GM12878 (cell line): ENCODE measurements around the gene SF3B5. TPM values are rescaled to one million over a fixed set of nuclear protein-coding genes. Genes with fewer than 3 reads are reported as not detected.

Source experiments
- ATAC-seq: fragments of 200-7000 bp; cut with Tn5 transposase; 3 replicates; pipeline ENCODE4 v1.9.1; 2020; ENCODE audit warnings: mild to moderate bottlenecking, moderate library complexity
- BruUV-seq: library from RNA; stranded (reverse); fragments of 400-500 nt; replicated peaks from 2 replicates; lab custom pipeline; 2021; lab: Mats Ljungman, UMichigan
- CTCF ChIA-PET: fragments of 300-600 bp; sonication (Branson Sonifier 250); formaldehyde crosslinking; extraction: SDS; loops from one replicate; lab custom pipeline; 2021; ENCODE audit warnings: inconsistent platforms; lab: Yijun Ruan, JAX
- POLR2A ChIA-PET: fragments of 350-600 bp; formaldehyde crosslinking; extraction: SDS; loops from one replicate; lab custom pipeline; 2021; ENCODE audit warnings: inconsistent platforms; lab: Charles Lee
- RAD21 ChIA-PET: fragments of 300-600 bp; sonication (Branson Sonifier 250); formaldehyde crosslinking; loops from one replicate; lab custom pipeline; 2023; ENCODE audit warnings: antibody characterized with exemption; ENCODE audit not compliant: unreplicated experiment; lab: Charles Lee
- SMC1A ChIA-PET: fragments of 300-600 bp; sonication (Branson Sonifier 250); formaldehyde crosslinking; loops from one replicate; lab custom pipeline; 2023; ENCODE audit not compliant: unreplicated experiment, uncharacterized antibody; lab: Charles Lee
- DNase-seq: peaks from one replicate; pipeline ENCODE4 v3.0.0-alpha.2; 2011; ENCODE audit warnings: low read depth, low spot score
- FAIRE-seq: peaks from 3 replicates; lab custom pipeline; 2011; peaks lifted over from hg19 to GRCh38; lab: Jason Lieb, UNC
- H2AFZ ChIP-seq: 2 replicates; pipeline ENCODE4 v1.6.0; 2011; ENCODE audit warnings: low read depth, low read length, control low read depth; ENCODE audit not compliant: control insufficient read depth
- H3K27ac ChIP-seq: 2 replicates; pipeline ENCODE4 v1.5.1; 2011; ENCODE audit warnings: control low read depth; ENCODE audit not compliant: control insufficient read depth, insufficient read depth
- H3K27me3 ChIP-seq, 2 experiments: replicated peaks in 1 of 2; 2 replicates each; pipeline versions ENCODE4 v1.6.0 to v1.6.1; 2011; ENCODE audit warnings: low read length in 1 of 2; ENCODE audit not compliant: control insufficient read depth in 2 of 2, insufficient read depth in 2 of 2
- H3K36me3 ChIP-seq, 2 experiments: 2 replicates each; pipeline ENCODE4 v1.5.1; 2011; ENCODE audit warnings: low read length in 1 of 2; ENCODE audit not compliant: control insufficient read depth in 2 of 2, insufficient read depth in 2 of 2
- H3K4me1 ChIP-seq: 2 replicates; pipeline ENCODE4 v1.6.1; 2011; ENCODE audit warnings: mild to moderate bottlenecking, low read length, moderate library complexity, mixed read lengths; ENCODE audit not compliant: control insufficient read depth, insufficient read depth
- H3K4me2 ChIP-seq: 2 replicates; pipeline ENCODE4 v1.6.0; 2011; ENCODE audit warnings: control low read depth; ENCODE audit not compliant: control insufficient read depth, insufficient read depth
- H3K4me3 ChIP-seq: fragments of 200-600 bp; sonication (generic); 2 replicates; pipeline ENCODE4 v1.5.1; 2016
- H3K79me2 ChIP-seq: 2 replicates; pipeline ENCODE4 v1.6.0; 2011; ENCODE audit warnings: low read length; ENCODE audit not compliant: control insufficient read depth, insufficient read depth
- H3K9ac ChIP-seq: 2 replicates; pipeline ENCODE4 v1.8.0; 2011; ENCODE audit warnings: low read length, control low read depth, mixed read lengths; ENCODE audit not compliant: control insufficient read depth, insufficient read depth
- H3K9me3 ChIP-seq: replicated peaks from 3 replicates; pipeline ENCODE4 v1.5.1; 2011; ENCODE audit warnings: mild to moderate bottlenecking, low read length; ENCODE audit not compliant: control insufficient read depth, insufficient read depth
- H4K20me1 ChIP-seq: 2 replicates; pipeline ENCODE4 v1.6.0; 2011; ENCODE audit not compliant: control insufficient read depth, insufficient read depth
- ATF2 ChIP-seq: IDR thresholded peaks from 2 replicates; pipeline ENCODE4 v1.6.1; 2012; ENCODE audit warnings: low read length, inconsistent platforms
- GABPA ChIP-seq: IDR thresholded peaks from 2 replicates; pipeline ENCODE4 v1.6.1; 2014; ENCODE audit warnings: antibody characterized with exemption, low read depth, mild to moderate bottlenecking, inconsistent platforms
- HDAC6 ChIP-seq: fragments of 200-600 bp; sonication (generic); IDR thresholded peaks from one replicate; pipeline ENCODE4 v1.8.0; 2017; ENCODE audit warnings: antibody characterized with exemption; ENCODE audit not compliant: unreplicated experiment
- MXI1 ChIP-seq: fragments of 150-350 bp; IDR thresholded peaks from 2 replicates; pipeline ENCODE4 v1.6.1; 2011; ENCODE audit warnings: low read depth, mild to moderate bottlenecking, inconsistent platforms, low read length, improper control_type of control experiment
- NFYA ChIP-seq: IDR thresholded peaks from 2 replicates; pipeline ENCODE4 v1.6.1; 2011; ENCODE audit warnings: low read depth, mild to moderate bottlenecking, low read length, improper control_type of control experiment, borderline replicate concordance
- PBX3 ChIP-seq: IDR thresholded peaks from 2 replicates; pipeline ENCODE4 v1.6.1; 2011; ENCODE audit warnings: mild to moderate bottlenecking, low read depth, low read length, moderate library complexity; ENCODE audit not compliant: insufficient replicate concordance
- RBBP5 ChIP-seq: fragments of 200-600 bp; sonication (generic); conservative IDR thresholded peaks from 2 replicates; pipeline ENCODE4 v1.6.1; 2016
- RCOR1 ChIP-seq: conservative IDR thresholded peaks from 2 replicates; pipeline ENCODE4 v1.6.1; 2012; ENCODE audit warnings: low read depth, low read length, improper control_type of control experiment
- SP1 ChIP-seq: IDR thresholded peaks from one replicate; pipeline ENCODE4 v1.6.1; 2011; ENCODE audit warnings: low read depth, low read length
- SREBF2 ChIP-seq: IDR thresholded peaks from 2 replicates; pipeline ENCODE4 v1.6.1; 2012; ENCODE audit warnings: mild to moderate bottlenecking, low read length
- STAT1 ChIP-seq: fragments of 450-650 bp; conservative IDR thresholded peaks from 2 replicates; pipeline ENCODE4 v1.6.1; 2014; ENCODE audit warnings: antibody characterized with exemption, mild to moderate bottlenecking
- TBL1XR1 ChIP-seq: IDR thresholded peaks from 2 replicates; pipeline ENCODE4 v1.6.1; 2012; ENCODE audit warnings: low read depth, low read length, improper control_type of control experiment
- TCF3 ChIP-seq: IDR thresholded peaks from 2 replicates; pipeline ENCODE4 v1.6.1; 2012; ENCODE audit warnings: low read depth, mild to moderate bottlenecking, low read length, borderline replicate concordance; ENCODE audit not compliant: insufficient read depth
- ZBTB4 ChIP-seq: fragments of 450-650 bp; formaldehyde crosslinking; IDR thresholded peaks from 2 replicates; pipeline ENCODE4 v1.4.0; 2022; ENCODE audit warnings: mild to moderate bottlenecking, moderate library complexity
- WGBS: methylation state at CpG from one replicate; pipeline ENCODE4 v1.1.6; 2016; ENCODE audit warnings: low lambda C conversion rate; ENCODE audit not compliant: insufficient replicate concordance, insufficient coverage; ENCODE audit errors: missing lambda C conversion rate; 5-methylcytosine and 5-hydroxymethylcytosine counted together
- in situ Hi-C: fragments of 300-500 bp; cut with MboI; formaldehyde crosslinking; loops from 9 replicates; pipeline ENCODE4 v1.14.3; 2018; ENCODE audit warnings: mixed read lengths
- intact Hi-C: fragments of 100-400 bp; cut with micrococcal nuclease; formaldehyde crosslinking; loops from one replicate; pipeline ENCODE4 v1.14.2; 2022; ENCODE audit not compliant: unreplicated experiment
- polyA plus RNA-seq, 11 experiments: library from polyadenylated mRNA; depleted of rRNA in 4 of 11; unstranded in 6 of 11; stranded (reverse) in 5 of 11; fragments of >200 nt; fragmentation: Nextera tagmentation in 4 of 11; fragmentation: Illumina TruSeq in 1 of 11; extraction: Ambion mirVana in 4 of 11; extraction: Trizol in 1 of 11; gene quantifications; 1 replicate in 1 of 11; 2 replicates in 10 of 11; pipeline versions ENCODE4 v1.2.1 to v1.2.3, GENCODE V29; 2011 to 2016; ENCODE audit warnings: inconsistent platforms in 2 of 11, missing spikeins in 2 of 11, low read depth in 1 of 11
- total RNA-seq, 4 experiments: library from RNA; depleted of rRNA in 3 of 4; stranded (reverse); fragments of >200 nt in 3 of 4; fragmentation: Illumina TruSeq in 1 of 4; extraction: Trizol in 1 of 4; gene quantifications; 2 replicates each; pipeline versions ENCODE4 v1.2.1 to v1.2.3, GENCODE V29; 2013 to 2021
- TF ChIP-seq, protein P1 (sequence below): IDR thresholded peaks from 2 replicates; pipeline ENCODE4 v1.6.1; 2011; ENCODE audit warnings: low read depth, mild to moderate bottlenecking, low read length, moderate library complexity, borderline replicate concordance; ENCODE audit errors: extremely low read depth
- TF ChIP-seq, protein P2 (sequence below): IDR thresholded peaks from 2 replicates; pipeline ENCODE4 v1.6.1; 2011; ENCODE audit warnings: low read depth, low read length, improper control_type of control experiment, borderline replicate concordance

SF3B5 gene
- total and polyA plus RNA-seq, 10 of the 15 experiments (the other 5 are each of a cell fraction or from before 2014, with no cell fraction given), result 220 to 864 (median 341) TPM

- Histone ChIP-seq H3K36me3 (no peaks in the 10 kb centered on the region), H3K27me3 (no peaks in the 10 kb centered on the region), H4K20me1 (no peaks in the 10 kb centered on the region), H3K4me3 (peak overlapping the region; percentile 92), H3K4me1 (peaks cover 15% of the 10 kb centered on the region), H3K9me3 (no peaks in the 10 kb centered on the region), H3K9ac (peak overlapping the region; percentile 90), H2AFZ (no peak overlapping the region; the same call in 1 of the 2 replicates), H3K4me2 (peak overlapping the region; percentile 98), H3K79me2 (peaks cover 30% of the 10 kb centered on the region), H3K27ac (peak overlapping the region; percentile 81)
- FAIRE-seq (no peak), ATAC-seq (peak; percentile 22), DNase-seq (no peak)
- SMC1A ChIA-PET, result interaction anchor here (0.9 to 2.7 kb wide), 7 partner anchors 9 to 124 kb away, joined by 3 to 10 read pairs (median 4); no protein-coding TSS in a partner anchor
- intact Hi-C loops, result loop anchor here (1.0 to 5.0 kb wide), 3 partner anchors 30 to 258 kb away; partner anchors contain the start of gene STX11
- POLR2A ChIA-PET, result interaction anchor here (0.6 to 1.9 kb wide), 7 partner anchors 10 to 491 kb away, joined by 3 to 6 read pairs (median 4); no protein-coding TSS in a partner anchor
- in situ Hi-C loops, result loop anchor here (5.0 kb wide), 4 partner anchors 123 to 522 kb away; no protein-coding TSS in a partner anchor
- no TSS peak for BruUV-seq
- TF ChIP-seq TBL1XR1, result no peak
- no peak for TF ChIP-seq STAT1
- TF ChIP-seq HDAC6, result no peak
- TF ChIP-seq RCOR1, result no peak
- no peak for TF ChIP-seq GABPA
- TF ChIP-seq ZBTB4 (CRISPR knock-in tag), result no peak
- no peak for TF ChIP-seq NFYA
- TF ChIP-seq SP1, result no peak
- no peak for TF ChIP-seq ATF2
- TF ChIP-seq SREBF2, result no peak
- no peak for TF ChIP-seq PBX3
- TF ChIP-seq MXI1, result no peak
- no peak for TF ChIP-seq TCF3
- no peak for TF ChIP-seq RBBP5
- TF ChIP-seq, protein P1, sequence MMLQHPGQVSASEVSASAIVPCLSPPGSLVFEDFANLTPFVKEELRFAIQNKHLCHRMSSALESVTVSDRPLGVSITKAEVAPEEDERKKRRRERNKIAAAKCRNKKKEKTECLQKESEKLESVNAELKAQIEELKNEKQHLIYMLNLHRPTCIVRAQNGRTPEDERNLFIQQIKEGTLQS, result no peak
- TF ChIP-seq, protein P2, sequence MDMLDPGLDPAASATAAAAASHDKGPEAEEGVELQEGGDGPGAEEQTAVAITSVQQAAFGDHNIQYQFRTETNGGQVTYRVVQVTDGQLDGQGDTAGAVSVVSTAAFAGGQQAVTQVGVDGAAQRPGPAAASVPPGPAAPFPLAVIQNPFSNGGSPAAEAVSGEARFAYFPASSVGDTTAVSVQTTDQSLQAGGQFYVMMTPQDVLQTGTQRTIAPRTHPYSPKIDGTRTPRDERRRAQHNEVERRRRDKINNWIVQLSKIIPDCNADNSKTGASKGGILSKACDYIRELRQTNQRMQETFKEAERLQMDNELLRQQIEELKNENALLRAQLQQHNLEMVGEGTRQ, result no peak
- RAD21 ChIA-PET, result interaction anchor here (1.0 to 1.1 kb wide), 3 partner anchors 10 to 154 kb away, joined by 3 to 5 read pairs (median 4); no protein-coding TSS in a partner anchor
- CTCF ChIA-PET, result interaction anchor here (0.9 to 10.8 kb wide), 6 partner anchors 30 to 582 kb away, joined by 3 to 244 read pairs (median 4); no protein-coding TSS in a partner anchor
- WGBS, result 6% methylated on average over 19 of the region's 19 CpGs
These were observed 641 bp downstream of the SF3B5 start for GRCh38 chr6:144094731-144095133.
